ENCODE measurements around the gene MAD1L1. TPM values are rescaled to one million over a fixed set of nuclear protein-coding genes. Genes with fewer than 3 reads are reported as not detected.

The MAD1L1 gene
- total and polyA plus RNA-seq, 2 donors (not counting 1 experiment from before 2014, with no cell fraction given), result 9.8 to 29.4 TPM

GRCh38 chr7:1920881-1921280, 311.9 kb downstream of the MAD1L1 start:
- Histone ChIP-seq H3K9ac (ENCODE audit: insufficient read depth, low read length) (no peak overlapping the region), H3K27ac (ENCODE audit: insufficient read depth, low read length) (no peak overlapping the region), H3K4me2 (ENCODE audit: extremely low read depth, insufficient read depth, low read length) (no peak overlapping the region), H3K4me1 (ENCODE audit: control insufficient read depth, extremely low read depth, insufficient read depth, low read length) (peaks cover 11% of the 10 kb centered on the region), H3K36me3 (ENCODE audit: control insufficient read depth, insufficient read depth, low read length) (no peaks in the 10 kb centered on the region), H2AFZ (ENCODE audit: low read length) (no peak overlapping the region), H3K79me2 (ENCODE audit: control insufficient read depth, insufficient read depth, low read length) (no peaks in the 10 kb centered on the region), H3K9me3 (ENCODE audit: control insufficient read depth, insufficient read depth, low read depth, low read length) (no peaks in the 10 kb centered on the region), H3K4me3 (replicated peaks in 1 of 4; ENCODE audit: control extremely low read depth in 1 of 4, insufficient read depth in 1 of 4, low read depth in 3 of 4, low read length in 4 of 4) (no peak overlapping the region), H4K20me1 (ENCODE audit: control insufficient read depth, extremely low read depth, insufficient read depth, low read length) (no peaks in the 10 kb centered on the region), H3K27me3 (ENCODE audit: control insufficient read depth, insufficient read depth, low read length) (no peaks in the 10 kb centered on the region)
- TF ChIP-seq CTCF (conservative IDR thresholded peaks at IDR 0.05 in 1 of 2, IDR thresholded peaks at IDR 0.05 in 1 of 2; ENCODE audit: low read depth in 1 of 2, low read length in 2 of 2), result no peak
- no peak for TF ChIP-seq EZH2 (IDR thresholded peaks at IDR 0.05; ENCODE audit: low read length, missing control alignments)
- DNase-seq (ENCODE audit: low read depth in 2 of 2), result no peak

- no peaks in the 10 kb centered on the region for H3K27me3 ChIP-seq (ENCODE audit: control insufficient read depth, insufficient read depth, low read length)
- H3K36me3 ChIP-seq (ENCODE audit: control insufficient read depth, insufficient read depth, low read length), result no peaks in the 10 kb centered on the region
- H4K20me1 ChIP-seq (ENCODE audit: control insufficient read depth, extremely low read depth, insufficient read depth, low read length), result no peaks in the 10 kb centered on the region
- peak overlapping the region; percentile 20 for H2AFZ ChIP-seq (ENCODE audit: low read length)
- H3K4me3 ChIP-seq (replicated peaks in 1 of 4; ENCODE audit: control extremely low read depth in 1 of 4, insufficient read depth in 1 of 4, low read depth in 3 of 4, low read length in 4 of 4), result peak overlapping the region in 1 of 4 experiments; percentile 2
- H3K9me3 ChIP-seq (ENCODE audit: control insufficient read depth, insufficient read depth, low read depth, low read length), result no peaks in the 10 kb centered on the region
- DNase-seq (ENCODE audit: low read depth in 2 of 2), result no peak
- no peak overlapping the region for H3K9ac ChIP-seq (ENCODE audit: insufficient read depth, low read length)
- no peaks in the 10 kb centered on the region for H3K79me2 ChIP-seq (ENCODE audit: control insufficient read depth, insufficient read depth, low read length)
- peak overlapping the region; percentile 25 for H3K4me2 ChIP-seq (ENCODE audit: extremely low read depth, insufficient read depth, low read length)
- peaks cover 11% of the 10 kb centered on the region for H3K4me1 ChIP-seq (ENCODE audit: control insufficient read depth, extremely low read depth, insufficient read depth, low read length)
- TF ChIP-seq EZH2 (IDR thresholded peaks at IDR 0.05; ENCODE audit: low read length, missing control alignments), result no peak
- no peak for TF ChIP-seq CTCF (conservative IDR thresholded peaks at IDR 0.05 in 1 of 2, IDR thresholded peaks at IDR 0.05 in 1 of 2; ENCODE audit: low read depth in 1 of 2, low read length in 2 of 2)
- peak overlapping the region; percentile 27 for H3K27ac ChIP-seq (ENCODE audit: insufficient read depth, low read length)
Measured at GRCh38 chr7:1920266-1920681, 312.5 kb downstream of the MAD1L1 start.

- H4K20me1 ChIP-seq (ENCODE audit: control insufficient read depth, extremely low read depth, insufficient read depth, low read length), result no peaks in the 10 kb centered on the region
Measured at GRCh38 chr7:1919539-1920265, 313.0 kb downstream of the MAD1L1 start.

More at GRCh38 chr7:1919539-1920265, 313.0 kb downstream of the MAD1L1 start:
- Histone ChIP-seq H3K9ac (ENCODE audit: insufficient read depth, low read length) (no peak overlapping the region), H3K27me3 (ENCODE audit: control insufficient read depth, insufficient read depth, low read length) (no peaks in the 10 kb centered on the region), H3K4me1 (ENCODE audit: control insufficient read depth, extremely low read depth, insufficient read depth, low read length) (peaks cover 11% of the 10 kb centered on the region), H3K79me2 (ENCODE audit: control insufficient read depth, insufficient read depth, low read length) (no peaks in the 10 kb centered on the region), H3K36me3 (ENCODE audit: control insufficient read depth, insufficient read depth, low read length) (no peaks in the 10 kb centered on the region), H3K27ac (ENCODE audit: insufficient read depth, low read length) (peak overlapping the region; percentile 27), H3K4me3 (replicated peaks in 1 of 4; ENCODE audit: control extremely low read depth in 1 of 4, insufficient read depth in 1 of 4, low read depth in 3 of 4, low read length in 4 of 4) (peak overlapping the region in 1 of 4 experiments; percentile 2), H3K4me2 (ENCODE audit: extremely low read depth, insufficient read depth, low read length) (peak overlapping the region; percentile 25), H3K9me3 (ENCODE audit: control insufficient read depth, insufficient read depth, low read depth, low read length) (no peaks in the 10 kb centered on the region), H2AFZ (ENCODE audit: low read length) (peak overlapping the region; percentile 20)
- peak in 1 of 2 donors; percentile 49 for DNase-seq (ENCODE audit: low read depth in 2 of 2)
- TF ChIP-seq CTCF (conservative IDR thresholded peaks at IDR 0.05 in 1 of 2, IDR thresholded peaks at IDR 0.05 in 1 of 2; ENCODE audit: low read depth in 1 of 2, low read length in 2 of 2) (no peak), EZH2 (IDR thresholded peaks at IDR 0.05; ENCODE audit: low read length, missing control alignments) (no peak)

All from fibroblast of lung (primary cell).